NCI-H1417 (cell line): ENCODE data around the gene CHD1.

ENCODE experiments used
- DNase-seq, 3 experiments: peaks; one replicate each; lab custom pipeline; 2025; lab: John Stamatoyannopoulos, UW

Gene CHD1

DNA sequence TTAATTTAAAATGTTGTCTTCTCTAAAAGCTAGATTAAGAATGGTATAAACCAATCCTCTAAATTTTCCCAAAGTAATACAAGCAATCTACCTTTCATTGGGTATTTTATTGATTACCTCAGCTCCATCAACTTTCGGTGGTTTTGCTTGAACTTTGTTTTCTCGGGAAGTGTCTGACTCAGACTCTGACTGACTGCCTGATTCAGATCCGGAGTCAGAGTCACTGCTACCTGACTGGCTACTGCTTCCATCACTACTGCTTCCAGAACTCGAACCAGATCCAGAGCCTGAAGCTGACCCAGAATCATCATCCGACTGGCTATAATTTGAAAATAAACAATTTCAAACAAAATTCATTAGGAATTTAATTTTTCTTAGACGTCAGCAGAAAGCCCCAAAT lies 24.0 kb downstream of the CHD1 start:
- DNase-seq, result no peak

DNA sequence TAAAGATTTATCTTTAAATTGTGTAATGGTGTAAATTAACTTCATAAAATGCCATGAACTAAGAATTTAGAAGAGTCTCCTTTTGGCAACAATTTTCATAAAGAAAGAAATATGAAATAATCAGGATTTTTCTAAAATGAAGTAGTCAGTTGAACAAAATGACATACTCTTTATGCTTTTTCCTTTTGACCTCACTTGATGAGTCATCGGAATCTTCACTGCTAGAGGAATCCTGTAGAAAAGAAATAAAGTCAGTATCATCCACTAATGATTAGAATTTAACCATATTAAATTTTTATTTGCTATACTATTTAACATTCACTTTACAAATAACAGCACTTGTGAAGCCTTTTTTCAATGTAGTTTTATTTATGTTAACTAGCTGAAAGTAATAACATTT lies 26.1 kb downstream of the CHD1 start:
- no peak for DNase-seq

DNA sequence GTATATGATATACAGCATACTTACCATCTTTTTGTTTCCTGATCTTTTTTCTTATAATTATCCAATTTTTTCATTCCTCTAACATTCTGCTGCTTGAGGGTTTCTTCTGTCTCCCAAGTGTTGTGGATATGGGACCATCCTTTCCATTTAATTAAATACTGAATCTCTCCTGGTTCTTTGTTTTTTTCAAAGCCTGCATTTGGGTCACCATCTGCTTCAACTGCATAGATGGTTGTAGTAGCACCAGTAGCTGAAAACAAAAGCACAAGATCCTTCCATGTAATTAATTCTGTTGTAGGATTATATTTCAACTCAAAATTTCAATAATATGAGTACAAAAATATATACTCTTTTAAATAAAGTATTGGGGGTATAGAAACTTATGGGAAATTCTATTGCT lies 29.4 kb downstream of the CHD1 start:
- DNase-seq, result no peak

DNA sequence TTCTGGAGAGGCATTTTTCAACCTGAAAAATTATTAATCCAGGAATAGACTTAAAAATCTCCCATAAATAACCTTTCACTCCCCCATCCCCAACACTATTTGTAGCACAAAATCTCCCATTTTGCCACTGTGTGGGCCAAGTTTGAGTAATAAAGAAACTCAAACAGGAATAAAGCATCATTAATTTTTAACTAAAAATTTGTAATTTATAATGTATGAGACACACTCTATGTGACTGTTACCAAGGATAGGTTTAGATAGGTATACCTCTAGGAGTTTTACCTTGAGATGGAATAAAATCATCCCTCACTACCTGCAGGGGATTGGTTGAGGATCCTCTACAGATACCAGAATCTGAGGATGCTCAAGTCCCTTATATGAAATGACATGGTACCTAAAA lies 30.1 kb downstream of the CHD1 start:
- no peak for DNase-seq

DNA sequence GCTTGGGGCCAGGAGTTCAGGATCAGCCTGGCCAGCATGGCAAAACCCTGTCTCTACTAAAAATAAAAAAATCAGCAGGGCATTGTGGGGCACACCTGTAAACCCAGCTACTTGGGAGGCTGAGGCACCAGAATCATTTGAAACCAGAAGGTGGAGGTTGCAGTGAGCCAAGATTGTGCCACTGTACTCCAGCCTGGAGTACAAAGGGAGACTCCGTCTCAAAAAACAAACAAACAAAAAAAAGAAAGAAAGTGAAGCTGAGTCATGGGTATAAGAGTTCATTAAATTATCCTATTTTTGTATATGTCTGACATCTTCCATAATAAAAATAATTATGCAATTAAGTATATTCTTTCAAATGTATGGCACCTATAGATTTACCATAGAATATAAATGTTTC lies 37.2 kb downstream of the CHD1 start:
- no peak for DNase-seq

DNA sequence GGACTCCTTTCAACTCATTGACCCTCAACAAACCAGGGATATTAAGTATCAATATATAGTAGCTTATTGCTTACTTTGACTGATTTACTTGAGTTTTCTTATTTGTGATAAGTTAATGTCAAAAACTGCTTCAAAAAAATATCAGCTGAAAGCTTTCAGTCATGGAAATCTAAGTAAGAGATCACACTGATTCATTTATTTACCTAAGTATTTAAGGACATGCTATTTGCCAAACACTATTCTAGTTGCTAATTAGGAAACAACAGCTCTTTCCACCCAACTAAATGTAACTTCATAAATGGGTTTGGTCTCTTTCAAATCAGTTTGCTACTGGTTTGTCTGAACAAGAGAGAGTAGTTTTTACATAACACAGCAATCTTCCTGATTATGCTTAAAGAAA lies 48.2 kb downstream of the CHD1 start:
- no peak for DNase-seq

DNA sequence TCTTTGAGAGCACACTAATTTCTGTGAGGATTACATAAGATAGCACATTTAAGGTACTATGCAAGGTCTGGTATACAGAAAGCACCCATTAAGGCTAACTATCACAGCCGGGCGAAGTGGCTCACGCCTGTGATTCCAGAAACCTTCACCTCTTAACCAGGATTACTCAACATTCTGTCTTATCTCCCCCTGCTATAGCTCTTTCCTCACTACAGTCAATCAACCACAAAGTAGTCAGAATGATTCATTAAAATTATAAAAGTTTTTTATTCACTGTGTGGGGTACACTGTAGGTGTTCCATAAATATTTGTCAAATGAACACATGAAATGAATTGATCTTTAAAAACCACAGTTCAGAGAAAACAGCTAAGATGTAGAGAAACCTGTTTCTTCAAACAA lies 48.7 kb downstream of the CHD1 start:
- no peak for DNase-seq

DNA sequence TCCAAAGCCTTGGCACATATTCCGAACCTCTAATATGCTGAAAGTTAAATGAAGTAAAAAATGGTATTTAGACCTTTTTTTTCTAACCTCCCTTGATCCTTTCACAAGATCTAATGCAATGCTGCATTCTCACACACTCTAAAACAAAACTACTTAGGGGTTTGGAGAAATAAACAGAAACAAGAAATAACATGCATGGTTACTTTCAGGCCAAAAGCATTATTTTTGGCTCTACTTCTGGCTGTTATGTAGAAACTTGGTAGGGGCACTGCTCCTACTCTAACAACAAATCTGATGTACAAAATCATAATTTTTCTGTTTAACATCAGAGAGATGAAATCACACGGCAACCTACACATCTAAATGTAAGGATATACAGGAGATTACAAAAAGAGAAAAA lies 51.2 kb downstream of the CHD1 start:
- no peak for DNase-seq

DNA sequence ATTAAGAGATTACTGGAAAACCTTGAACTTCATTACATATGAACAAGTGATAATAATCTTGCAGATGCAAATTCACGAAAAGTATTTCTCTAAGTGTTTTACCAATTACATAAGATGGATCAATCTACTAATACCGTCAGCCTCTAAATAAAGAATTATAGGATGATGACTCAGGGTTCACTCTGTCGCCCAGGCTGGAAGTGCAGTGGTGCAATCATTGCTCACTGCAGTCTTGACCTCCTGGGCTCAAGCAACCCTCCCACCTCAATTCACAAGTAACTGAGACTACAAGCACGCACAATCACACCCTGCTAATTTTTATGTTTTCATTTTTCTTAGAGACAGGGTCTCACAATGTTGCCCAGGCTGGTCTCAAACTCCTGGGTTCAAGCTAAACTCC lies 56.1 kb downstream of the CHD1 start:
- DNase-seq, result no peak

DNA sequence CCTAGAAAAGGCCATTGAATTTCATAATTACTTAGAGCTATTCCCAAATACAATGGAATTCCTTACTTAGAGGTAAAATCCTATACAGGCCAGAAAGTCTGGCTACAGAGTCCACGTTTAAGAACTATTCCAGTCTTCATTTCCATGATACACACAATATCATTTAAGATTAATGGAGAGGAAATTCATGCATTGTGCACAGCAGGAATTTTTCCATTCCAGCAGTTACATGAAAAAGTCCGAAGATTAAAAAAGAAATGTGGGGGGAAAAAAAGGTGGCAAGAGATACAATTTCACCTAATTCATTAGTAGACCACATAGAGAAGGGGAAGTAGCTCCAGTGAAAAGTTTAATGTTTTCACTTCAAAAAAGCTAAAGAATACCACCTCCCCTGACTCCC lies 63.1 kb downstream of the CHD1 start:
- DNase-seq, result no peak

DNA sequence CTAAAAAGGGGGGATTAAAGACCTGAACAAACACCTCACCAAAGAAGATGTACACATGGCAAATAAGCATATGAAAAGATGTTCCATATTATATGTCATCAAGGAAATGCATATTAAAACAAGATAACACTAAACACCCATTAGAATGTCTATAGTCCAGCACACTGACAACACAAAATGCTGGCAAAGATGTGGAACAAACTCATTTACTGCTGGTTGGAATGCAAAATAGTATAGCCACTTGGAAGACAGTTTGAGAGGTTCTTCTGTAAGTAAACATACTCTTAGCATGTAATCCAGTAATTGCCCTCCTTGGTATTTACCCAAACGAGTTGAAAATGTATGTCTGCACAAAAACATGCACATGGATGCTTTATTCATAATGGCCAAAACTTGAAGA lies 81.8 kb downstream of the CHD1 start:
- no peak for DNase-seq

DNA sequence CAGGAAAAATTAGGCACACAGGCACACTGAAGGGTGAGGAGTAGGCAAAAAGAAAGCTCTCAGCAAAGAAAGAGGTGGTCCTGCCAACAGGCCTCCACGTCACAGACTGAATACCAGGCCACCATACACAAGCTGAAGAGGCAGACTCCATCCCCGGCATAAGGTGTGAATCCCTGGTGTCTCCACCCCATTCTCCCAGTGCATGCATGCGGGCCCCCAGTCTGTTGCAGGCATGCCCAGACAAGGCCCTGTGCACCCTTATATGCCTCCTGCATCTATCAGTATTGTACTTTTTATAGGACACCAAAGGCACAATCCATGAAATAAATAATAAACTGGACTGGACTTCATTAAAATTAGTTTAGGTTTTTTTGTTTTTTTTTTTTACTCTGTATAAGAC lies 82.3 kb downstream of the CHD1 start:
- no peak for DNase-seq

DNA sequence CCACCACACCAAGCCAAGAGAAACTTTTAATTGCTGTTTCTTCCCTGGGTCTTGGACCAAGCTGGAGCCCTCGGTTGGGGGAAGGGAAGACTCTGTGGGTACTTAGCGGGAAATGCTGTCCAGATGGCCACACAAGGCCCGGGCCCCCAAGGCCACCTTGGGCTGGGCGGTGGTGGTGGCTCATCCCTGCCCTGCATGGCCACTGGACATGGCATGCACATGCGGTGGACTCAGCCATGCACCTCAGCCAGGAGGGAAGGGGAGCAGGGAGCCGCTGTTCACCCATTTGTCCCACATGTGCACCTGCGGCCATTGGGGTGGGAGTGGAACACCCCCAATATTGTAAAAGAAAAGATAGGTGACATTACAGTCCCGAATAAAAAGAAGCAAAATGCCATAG lies 82.9 kb downstream of the CHD1 start:
- no peak for DNase-seq

DNA sequence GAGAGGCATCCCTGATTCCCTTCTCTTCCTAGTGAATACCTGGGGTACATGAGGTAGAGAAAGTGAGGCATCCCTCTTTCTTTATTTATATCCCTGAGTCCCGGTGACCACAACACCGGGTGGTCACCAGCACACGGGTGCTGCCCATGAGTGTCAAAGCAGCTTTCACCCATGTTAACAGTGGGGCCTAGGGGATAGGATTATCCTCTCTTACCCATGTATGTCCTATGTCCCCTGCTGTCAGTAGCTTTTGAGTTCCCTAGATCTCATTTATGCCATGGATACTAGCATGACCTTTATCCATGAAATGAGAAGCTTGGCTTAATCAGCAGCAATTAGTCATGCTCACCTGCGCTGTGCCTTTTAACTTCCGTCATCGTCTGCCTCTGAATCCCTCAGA lies 83.9 kb downstream of the CHD1 start:
- no peak for DNase-seq

DNA sequence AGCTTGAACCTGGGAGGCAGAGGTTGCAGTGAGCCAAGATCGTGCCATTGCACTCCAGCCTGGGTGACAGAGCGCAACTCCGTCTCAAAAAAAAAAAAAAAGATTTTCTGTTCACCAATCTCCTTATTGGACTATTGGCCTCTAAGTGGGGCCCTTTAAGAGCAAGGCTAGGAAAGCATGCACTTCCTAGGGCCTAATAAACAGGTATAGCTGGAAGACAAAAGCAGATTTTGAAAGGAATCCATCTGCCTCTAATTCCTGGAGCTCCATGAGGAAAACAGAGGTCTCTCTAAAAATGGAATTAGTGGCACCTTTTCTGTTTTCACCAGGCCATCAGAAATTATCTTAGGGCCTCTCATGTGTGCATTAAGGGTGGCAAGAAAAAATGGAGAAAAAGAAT lies 85.3 kb downstream of the CHD1 start:
- no peak for DNase-seq

DNA sequence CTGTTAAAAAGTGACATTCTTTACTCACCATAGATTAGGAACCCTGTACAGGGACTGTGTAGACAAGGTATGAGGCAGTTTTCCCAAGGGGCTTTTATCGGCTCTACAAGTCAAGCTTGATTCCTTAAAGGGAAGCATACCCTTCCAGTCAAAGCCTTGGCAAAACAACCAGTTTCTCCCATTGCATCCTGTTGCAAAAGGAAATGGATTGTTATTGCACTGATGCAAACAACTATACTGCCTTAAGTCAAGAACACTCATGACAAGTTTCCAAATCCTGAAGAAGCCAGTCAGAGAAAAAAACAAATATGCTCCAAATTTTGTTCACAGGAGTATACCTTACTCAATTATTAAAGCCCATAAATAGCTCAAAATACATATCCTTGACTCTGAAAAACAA lies 87.9 kb downstream of the CHD1 start:
- no peak for DNase-seq

DNA sequence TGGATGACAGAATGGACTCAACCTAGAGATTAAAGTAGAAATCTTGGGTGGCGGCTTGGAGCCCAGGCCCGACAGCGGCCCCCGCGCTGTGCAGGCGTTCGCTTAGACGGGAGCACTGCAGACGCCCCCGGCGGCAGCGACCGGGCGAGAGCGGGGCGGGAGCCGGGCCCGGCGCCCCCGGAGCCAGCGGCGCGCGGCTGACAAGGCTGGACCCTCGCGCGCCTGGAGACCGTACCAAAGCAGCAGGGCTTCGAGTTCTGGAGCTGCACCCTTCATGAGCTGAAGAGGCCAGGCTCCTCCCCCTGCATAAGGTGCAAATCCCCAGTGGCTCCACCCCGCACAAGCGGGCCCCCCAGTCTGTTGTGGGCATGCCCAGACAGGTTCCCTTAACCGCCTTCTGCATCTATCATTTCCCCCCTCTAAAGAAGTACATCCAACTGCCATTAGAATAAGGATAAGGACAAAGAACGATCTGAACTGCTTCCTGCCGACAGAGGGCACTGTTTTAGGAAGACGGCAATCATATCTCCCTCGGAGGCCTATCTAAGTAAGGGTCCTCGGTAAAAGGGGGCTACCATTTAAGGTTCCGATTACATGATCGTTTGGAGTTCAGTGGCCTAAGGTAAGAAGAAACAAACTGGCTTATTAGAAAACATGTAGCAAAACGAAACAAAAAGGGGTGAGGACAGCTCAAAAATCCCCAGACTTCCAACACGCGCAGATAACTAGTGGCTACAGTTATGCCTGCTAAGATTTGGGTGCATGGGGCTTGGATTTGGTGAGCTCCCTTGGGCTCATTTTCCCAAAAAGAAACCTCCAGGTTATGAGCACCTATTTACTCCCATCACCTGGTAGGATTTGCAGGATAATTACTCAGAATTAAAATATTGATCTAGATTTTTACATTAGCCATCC lies 89.1 kb downstream of the CHD1 start:
- DNase-seq, result no peak

DNA sequence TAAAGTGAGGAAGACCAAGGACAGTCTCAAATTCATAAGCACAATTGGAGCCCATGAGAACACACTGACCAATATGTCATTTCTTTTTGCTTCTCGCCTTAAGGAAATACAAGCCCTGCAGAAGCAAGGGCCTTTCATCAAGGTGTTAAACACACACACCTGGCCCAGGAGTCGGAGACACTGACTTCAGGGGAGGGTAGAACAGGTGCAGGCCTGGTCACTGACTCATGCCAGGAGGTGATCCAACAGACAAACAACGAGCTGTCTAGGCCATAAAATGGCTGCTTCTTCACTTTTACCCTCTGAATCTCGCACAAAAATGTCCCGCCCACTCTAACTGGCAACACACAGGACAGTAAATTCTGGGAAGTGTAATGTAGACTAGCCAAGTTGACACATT lies 92.6 kb downstream of the CHD1 start:
- DNase-seq, result no peak

DNA sequence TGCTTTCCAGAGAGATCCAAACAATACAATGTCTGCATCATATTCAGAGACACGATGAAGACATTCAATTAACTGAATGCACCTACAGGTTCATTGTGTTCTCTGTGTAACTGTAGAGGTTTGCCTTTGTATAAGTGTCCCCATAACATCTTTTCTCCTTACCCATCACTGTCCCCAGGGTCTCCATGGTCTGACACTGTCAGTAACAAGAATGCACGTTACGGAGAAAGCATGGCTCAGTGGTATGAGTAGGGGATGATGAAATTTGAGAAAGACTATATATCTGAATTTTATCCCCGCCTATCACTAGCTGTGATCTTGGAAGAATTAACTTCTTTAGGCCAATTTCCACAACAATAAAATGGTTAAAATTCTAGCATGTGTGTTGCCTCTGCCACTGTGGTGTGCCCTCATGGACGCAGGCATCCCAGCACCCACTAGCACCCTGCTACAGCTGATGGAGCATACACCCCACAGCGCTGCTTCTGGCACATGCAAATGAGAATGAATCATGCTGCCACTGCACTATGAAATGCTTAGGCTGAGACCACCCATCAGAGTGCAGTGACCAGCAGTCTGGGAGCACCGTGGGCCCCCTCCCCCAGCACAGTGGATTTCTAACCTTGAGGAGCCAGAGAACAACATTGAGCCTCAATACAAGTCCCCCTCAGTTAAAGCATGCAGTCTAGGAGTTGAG lies 101.1 kb downstream of the CHD1 start:
- DNase-seq, result no peak

DNA sequence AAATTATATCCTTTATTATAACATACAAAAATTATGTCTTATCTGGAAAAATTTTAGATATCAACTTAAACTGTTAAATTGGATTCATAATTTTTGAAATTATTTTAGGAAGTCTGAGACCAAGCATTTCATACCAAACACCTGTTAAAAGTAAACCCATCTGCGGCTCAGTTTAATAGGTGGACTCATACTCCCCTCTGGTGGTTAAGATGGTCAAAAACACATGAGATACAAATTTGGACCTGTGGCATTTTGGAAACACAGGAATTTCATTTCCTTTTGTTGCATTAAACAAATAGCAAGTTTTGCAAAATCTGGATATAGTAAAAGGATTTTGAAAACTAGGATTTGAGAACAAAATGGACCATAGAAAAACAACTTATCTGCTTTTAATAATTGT lies 101.6 kb downstream of the CHD1 start:
- DNase-seq, result peak; percentile 6 to 61 (median 44)

DNA sequence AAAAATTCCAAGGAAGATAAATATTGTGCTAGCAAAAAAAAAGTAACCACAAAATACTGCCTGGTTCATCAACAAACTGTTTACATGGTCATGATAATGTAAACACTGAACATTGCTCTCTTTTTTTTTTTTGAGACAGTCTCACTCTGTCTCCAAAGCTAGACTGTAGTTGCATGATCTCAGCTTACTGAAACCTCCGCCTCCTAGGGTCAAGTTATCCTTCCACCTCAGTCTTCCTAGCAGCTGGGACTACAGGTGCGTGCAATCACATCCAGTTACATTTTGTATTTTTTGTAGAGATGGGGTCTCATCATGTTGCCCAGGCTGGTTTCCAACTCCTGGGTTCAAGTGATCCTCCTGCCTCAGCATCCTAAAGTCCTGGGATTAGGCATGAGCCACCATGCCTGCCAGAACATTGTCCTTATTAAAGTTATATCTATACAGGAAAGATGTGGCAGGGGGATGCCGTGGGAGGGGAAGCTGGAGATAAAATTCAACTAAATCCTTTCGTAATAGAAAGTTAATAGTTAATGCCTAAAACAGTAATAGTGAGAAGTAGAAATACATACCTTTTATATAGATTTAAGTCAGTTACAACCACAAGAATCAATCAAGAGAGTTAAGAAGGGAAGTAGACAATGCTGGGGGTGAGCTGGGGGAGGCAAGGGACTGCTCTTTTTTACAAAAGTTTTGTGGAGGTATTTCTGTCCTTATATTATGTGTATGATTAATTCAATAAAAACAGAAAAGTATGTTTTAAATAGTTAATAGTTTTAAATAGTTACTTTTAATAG lies 103.0 kb downstream of the CHD1 start:
- no peak for DNase-seq

DNA sequence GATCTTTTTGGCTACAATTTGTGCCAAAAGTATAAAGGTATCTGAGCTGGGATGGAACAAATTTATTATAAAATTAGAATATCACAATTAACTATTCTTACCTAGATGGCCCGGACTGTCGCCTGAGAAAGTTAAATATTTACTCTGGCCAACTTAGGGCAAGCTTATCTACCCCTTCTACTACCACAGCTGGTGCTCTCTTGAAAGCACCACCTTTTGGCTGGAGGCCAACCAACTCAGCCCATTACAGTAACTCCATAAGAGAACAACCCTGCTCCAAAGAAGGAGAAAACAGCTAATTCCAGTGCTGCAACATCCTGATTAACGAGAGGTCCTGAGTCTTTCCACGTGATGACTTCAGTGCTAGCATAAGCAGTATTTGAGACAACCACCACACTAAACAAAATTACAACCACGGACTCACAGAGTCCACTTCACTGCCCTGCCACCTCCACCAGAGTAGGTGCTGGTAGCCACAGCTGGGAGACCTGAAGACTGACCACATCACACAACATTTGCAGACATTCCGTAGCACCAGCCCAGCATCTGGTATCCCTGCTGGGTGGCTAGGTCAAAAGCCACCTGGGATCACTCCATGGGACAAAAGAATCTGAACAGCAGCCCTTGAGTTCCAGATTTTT lies 112.1 kb downstream of the CHD1 start:
- DNase-seq, result peak; percentile 2 to 44 (median 36)
